Lower leg skin (tissue), 4 donors: ENCODE measurements around the gene ELAC1. TPM values are rescaled to one million over a fixed set of nuclear protein-coding genes. Genes with fewer than 3 reads are reported as not detected.

Experiments
- DNase-seq, 2 donors: peaks; one replicate each; pipeline ENCODE4 v3.0.0-alpha.2; 2019; ENCODE audit warnings: low spot score in 2 of 2
- H3K4me3 ChIP-seq: fragments of 200-600 bp; sonication (generic); 2 replicates; pipeline ENCODE4 v1.5.1; 2017; ENCODE audit warnings: mild to moderate bottlenecking, low read depth; ENCODE audit not compliant: poor library complexity, severe bottlenecking
- CTCF ChIP-seq, 3 donors: fragments of 450-650 bp; IDR thresholded peaks; one replicate each; pipeline ENCODE4 v1.5.1; 2016; ENCODE audit warnings: antibody characterized with exemption in 3 of 3, mild to moderate bottlenecking in 3 of 3, moderate library complexity in 2 of 3
- POLR2A ChIP-seq, 2 donors: fragments of 450-650 bp; IDR thresholded peaks; one replicate each; pipeline ENCODE4 v1.6.1; 2016 to 2017; ENCODE audit warnings: antibody characterized with exemption in 2 of 2, mild to moderate bottlenecking in 1 of 2, moderate library complexity in 1 of 2
- WGBS, 2 donors: methylation state at CpG; one replicate each; pipeline ENCODE4 v1.1.5; 2018; 5-methylcytosine and 5-hydroxymethylcytosine counted together
- intact Hi-C: fragments of 100-400 bp; cut with DNase I; formaldehyde crosslinking; loops from one replicate; pipeline ENCODE4 v1.15.0; 2023; ENCODE audit warnings: low total_unique reads
- total RNA-seq, 4 donors: library from RNA; depleted of rRNA; stranded (reverse); fragments of >200 nt; gene quantifications; one replicate each; pipeline ENCODE4 v1.1.0, GENCODE V29; 2016

Gene ELAC1
- total RNA-seq, 4 donors from 2014 or later = 4.1 to 11.6 (median 8.3) TPM

- WGBS, 2 donors = 5 to 7% methylated on average over 10 of the region's 10 CpGs
- no peak for DNase-seq
- intact Hi-C loops = no loop called here
- TF ChIP-seq CTCF (IDR thresholded peaks at IDR 0.05) (no peak), POLR2A (IDR thresholded peaks at IDR 0.05) (no peak)
- no peak overlapping the region for H3K4me3 ChIP-seq
Measured at GRCh38 chr18:51029378-51029693, 61.5 kb downstream of the ELAC1 start.

GRCh38 chr18:51029694-51030536 lies 62.1 kb downstream of the ELAC1 start, which contains the start of gene SMAD4:
TSS of gene SMAD4 (plus strand) at chr18:51030213. CDS start at chr18:51047047, 16,834 bp downstream.
- DNase-seq = peak; percentile 96 to 99
- WGBS, 2 donors = 0 to 1% methylated on average over 40 to 71 of the region's 79 CpGs
- peak within 1 kb of the TSS; percentile 63 for H3K4me3 ChIP-seq
- TF ChIP-seq CTCF (IDR thresholded peaks at IDR 0.05) (no peak), POLR2A (IDR thresholded peaks at IDR 0.05) (peak in 1 of 2 donors; percentile 43)
- intact Hi-C loops = no loop called here

GRCh38 chr18:51030537-51031258 lies 62.9 kb downstream of the ELAC1 start:
- DNase-seq = peak; percentile 41 to 95
- H3K4me3 ChIP-seq = peak overlapping the region; percentile 63
- TF ChIP-seq POLR2A (IDR thresholded peaks at IDR 0.05) = no peak
- intact Hi-C loops = no loop called here
- WGBS, 2 donors = 0 to 2% methylated on average over 29 to 42 of the region's 66 CpGs

- no peak for DNase-seq
- TF ChIP-seq CTCF (IDR thresholded peaks at IDR 0.05) (no peak), POLR2A (IDR thresholded peaks at IDR 0.05) (no peak)
- H3K4me3 ChIP-seq = no peak overlapping the region
- intact Hi-C loops = no loop called here
- WGBS, 2 donors = 15% methylated on average over 5 of the region's 5 CpGs
Measured at GRCh38 chr18:51032193-51032592, 64.4 kb downstream of the ELAC1 start.

- no peak for TF ChIP-seq CTCF (IDR thresholded peaks at IDR 0.05)
- TF ChIP-seq POLR2A (IDR thresholded peaks at IDR 0.05) = no peak
- WGBS, 2 donors = 43 to 56% methylated on average over 2 of the region's 2 CpGs
- H3K4me3 ChIP-seq = no peak overlapping the region
- DNase-seq = no peak
- intact Hi-C loops = no loop called here
Measured at GRCh38 chr18:51037230-51037629, 69.4 kb downstream of the ELAC1 start.

Other genes with a start within 250 kb of the ELAC1 start
- gene MRO, start 148.0 kb upstream of the ELAC1 start, total RNA-seq = under 1 TPM in 1 of 4 donors, not detected in 3; 0.10 TPM
- 10 to 100 TPM; 10.4 to 25.5 (median 21.4) TPM for gene ME2, start 88.9 kb upstream of the ELAC1 start, total RNA-seq
- 100 to 1,000 TPM; 101 to 171 (median 128) TPM for gene SMAD4, start 62.2 kb downstream of the ELAC1 start, total RNA-seq
- gene MEX3C, start 229.6 kb downstream of the ELAC1 start, total RNA-seq = 10 to 100 TPM; 28.0 to 34.2 (median 30.6) TPM